Lower lobe of right lung (tissue), 2 donors: ENCODE measurements around the gene ADAMTS16. TPM values are rescaled to one million over a fixed set of nuclear protein-coding genes. Genes with fewer than 3 reads are reported as not detected.

Experiments
- ATAC-seq, 2 donors: fragments of 200-7000 bp; cut with Tn5 transposase; one replicate each; pipeline ENCODE4 v1.9.1; 2020 to 2022; ENCODE audit warnings: mild to moderate bottlenecking in 2 of 2, moderate library complexity in 2 of 2
- DNase-seq: peaks from one replicate; pipeline ENCODE4 v3.0.0-alpha.2; 2020
- H3K27ac ChIP-seq: fragments of 200-600 bp; one replicate; pipeline ENCODE4 v1.8.0; 2022
- H3K27me3 ChIP-seq: fragments of 200-600 bp; one replicate; pipeline ENCODE4 v1.8.0; 2022; ENCODE audit warnings: low read depth
- H3K36me3 ChIP-seq: fragments of 200-600 bp; one replicate; pipeline ENCODE4 v1.8.0; 2022; ENCODE audit warnings: mild to moderate bottlenecking
- H3K4me1 ChIP-seq: fragments of 200-600 bp; one replicate; pipeline ENCODE4 v1.8.0; 2022
- H3K4me3 ChIP-seq: fragments of 200-600 bp; one replicate; pipeline ENCODE4 v1.8.0; 2022; ENCODE audit warnings: mild to moderate bottlenecking
- H3K9me3 ChIP-seq: fragments of 200-600 bp; one replicate; pipeline ENCODE4 v1.8.0; 2022
- CTCF ChIP-seq: fragments of 200-600 bp; IDR thresholded peaks from one replicate; pipeline ENCODE4 v1.8.0; 2022; ENCODE audit warnings: antibody characterized with exemption, mild to moderate bottlenecking
- intact Hi-C: fragments of 100-400 bp; cut with DNase I; formaldehyde crosslinking; loops from one replicate; pipeline ENCODE4 v1.11.0; 2022
- total RNA-seq: library from RNA; stranded (reverse); fragmentation: NEBNext Ultra II Directional; extraction: Animal tissue kit (Norgen Biotek cat#: 25700); gene quantifications from one replicate; pipeline ENCODE4 v1.2.1, GENCODE V29; 2021
- donor health status: DM: no; HTN: yes; CAD: no; lungs with severe emphysema.

ADAMTS16 gene
- total RNA-seq, 1 donor from 2014 or later = 1.1 TPM

- no peak for TF ChIP-seq CTCF
Measured at GRCh38 chr5:5343568-5343967, 203.4 kb downstream of the ADAMTS16 start.

GRCh38 chr5:5344051-5344571 is 204.0 kb downstream of the ADAMTS16 start:
- H3K36me3 ChIP-seq = no peaks in the 10 kb centered on the region
- DNase-seq = no peak
- intact Hi-C loops = no loop called here
- no peak overlapping the region for H3K27ac ChIP-seq
- H3K9me3 ChIP-seq = no peaks in the 10 kb centered on the region
- no peak for TF ChIP-seq CTCF
- no peaks in the 10 kb centered on the region for H3K4me1 ChIP-seq
- no peak for ATAC-seq
- no peak overlapping the region for H3K4me3 ChIP-seq
- no peaks in the 10 kb centered on the region for H3K27me3 ChIP-seq

More at GRCh38 chr5:5343568-5343967, 203.4 kb downstream of the ADAMTS16 start:
- Histone ChIP-seq H3K27me3 (no peaks in the 10 kb centered on the region), H3K27ac (no peak overlapping the region), H3K36me3 (no peaks in the 10 kb centered on the region), H3K4me1 (no peaks in the 10 kb centered on the region), H3K4me3 (no peak overlapping the region), H3K9me3 (no peaks in the 10 kb centered on the region)
- DNase-seq (no peak), ATAC-seq (no peak)
- intact Hi-C loops = no loop called here

GRCh38 chr5:5344606-5345005 is 204.5 kb downstream of the ADAMTS16 start:
- ATAC-seq = no peak
- H3K36me3 ChIP-seq = no peaks in the 10 kb centered on the region
- no peak for DNase-seq
- intact Hi-C loops = no loop called here
- H3K9me3 ChIP-seq = no peaks in the 10 kb centered on the region
- no peak overlapping the region for H3K4me3 ChIP-seq
- H3K4me1 ChIP-seq = no peaks in the 10 kb centered on the region
- no peaks in the 10 kb centered on the region for H3K27me3 ChIP-seq
- H3K27ac ChIP-seq = no peak overlapping the region
- TF ChIP-seq CTCF = no peak

GRCh38 chr5:5347442-5347841 is 207.3 kb downstream of the ADAMTS16 start:
- H3K9me3 ChIP-seq = no peaks in the 10 kb centered on the region
- H3K4me3 ChIP-seq = no peak overlapping the region
- TF ChIP-seq CTCF = no peak
- H3K27me3 ChIP-seq = no peaks in the 10 kb centered on the region
- no peaks in the 10 kb centered on the region for H3K36me3 ChIP-seq
- H3K4me1 ChIP-seq = no peaks in the 10 kb centered on the region
- no peak for DNase-seq
- no peak overlapping the region for H3K27ac ChIP-seq
- no peak for ATAC-seq
- intact Hi-C loops = no loop called here

- DNase-seq (no peak), ATAC-seq (no peak)
- Histone ChIP-seq H3K27me3 (no peaks in the 10 kb centered on the region), H3K4me3 (no peak overlapping the region), H3K36me3 (no peaks in the 10 kb centered on the region), H3K4me1 (no peaks in the 10 kb centered on the region), H3K27ac (no peak overlapping the region), H3K9me3 (no peaks in the 10 kb centered on the region)
- TF ChIP-seq CTCF = no peak
- intact Hi-C loops = no loop called here
Measured at GRCh38 chr5:5348135-5348534, 208.0 kb downstream of the ADAMTS16 start.

GRCh38 chr5:5348576-5348975 is 208.4 kb downstream of the ADAMTS16 start:
- no peaks in the 10 kb centered on the region for H3K4me1 ChIP-seq
- DNase-seq (no peak), ATAC-seq (no peak)
- no peaks in the 10 kb centered on the region for H3K36me3 ChIP-seq
- H3K4me3 ChIP-seq = no peak overlapping the region
- no peaks in the 10 kb centered on the region for H3K9me3 ChIP-seq
- intact Hi-C loops = no loop called here
- no peak overlapping the region for H3K27ac ChIP-seq
- TF ChIP-seq CTCF = no peak
- no peaks in the 10 kb centered on the region for H3K27me3 ChIP-seq
